HG03135 (cell line): ENCODE results near the gene COL15A1.
A peak's percentile ranks its signal among the peaks of the same experiment; 100 is the strongest.

Source experiments
- ATAC-seq: cut with Tn5 transposase; IDR thresholded peaks from one replicate; pipeline ENCODE4 v1.9.1; 2021; ENCODE audit warnings: mild to moderate bottlenecking, moderate library complexity; ENCODE audit not compliant: unreplicated experiment

Gene COL15A1

DNA sequence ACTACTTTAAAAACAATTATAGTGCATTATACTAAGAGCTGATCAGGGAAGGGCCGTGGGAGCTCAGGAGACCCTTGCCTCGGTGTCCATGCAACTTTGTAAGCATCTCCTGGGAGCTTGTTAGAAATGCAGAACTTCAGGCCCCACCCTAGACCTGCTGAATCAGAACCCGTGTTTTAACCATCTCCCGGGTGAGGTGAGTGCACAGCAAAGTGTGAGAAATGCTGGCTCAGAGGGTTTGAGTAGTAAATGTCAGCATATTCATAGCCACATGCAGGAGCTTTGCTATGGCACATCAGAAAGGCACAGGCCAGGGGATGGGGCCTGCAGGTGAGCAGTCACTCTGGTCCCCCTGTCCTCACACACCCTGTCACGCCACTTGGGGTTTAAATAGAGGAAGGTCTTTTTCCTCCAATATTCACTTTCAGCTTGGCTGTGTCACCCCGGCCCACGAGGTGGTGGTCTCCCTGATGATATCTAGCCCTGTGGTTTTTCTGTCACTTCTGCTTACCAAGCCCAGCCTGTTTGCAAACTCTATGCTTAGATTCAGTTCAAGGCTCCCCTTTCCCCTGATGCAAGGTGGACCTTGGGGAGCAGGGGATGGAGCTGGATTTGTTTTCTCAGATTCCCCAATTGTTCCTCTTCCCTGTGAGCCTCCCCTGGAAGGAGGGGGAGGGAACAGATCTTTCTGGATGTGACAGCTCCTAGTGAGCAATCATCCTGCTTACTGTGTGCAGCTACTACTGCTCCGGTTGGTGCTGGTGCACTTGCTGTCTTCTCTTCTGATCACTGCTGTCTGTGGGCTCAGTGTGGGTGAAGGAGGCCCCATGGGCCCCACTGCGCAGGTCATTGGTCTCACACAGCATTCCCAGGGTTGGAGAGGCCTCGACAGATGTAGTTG is 109.4 kb downstream of the COL15A1 start:
- no peak for ATAC-seq

DNA sequence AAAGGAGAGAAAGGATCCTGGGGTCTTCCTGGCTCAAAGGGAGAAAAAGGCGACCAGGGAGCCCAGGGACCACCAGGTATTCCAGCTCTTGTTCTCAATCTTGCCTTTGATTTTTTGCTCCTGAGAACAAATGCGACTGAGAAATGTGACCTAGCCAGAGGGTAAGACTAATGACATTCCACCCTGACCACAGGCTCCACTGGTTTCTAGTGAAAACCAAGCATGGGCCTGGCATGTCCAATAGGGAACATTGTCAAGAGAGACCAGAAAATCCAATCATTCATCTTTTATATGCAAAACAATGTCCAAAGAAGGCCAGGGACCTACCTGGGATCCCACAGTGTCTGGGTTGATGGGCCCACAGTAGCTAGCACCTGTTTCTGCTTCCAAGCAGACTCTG is 110.9 kb downstream of the COL15A1 start:
- no peak for ATAC-seq

DNA sequence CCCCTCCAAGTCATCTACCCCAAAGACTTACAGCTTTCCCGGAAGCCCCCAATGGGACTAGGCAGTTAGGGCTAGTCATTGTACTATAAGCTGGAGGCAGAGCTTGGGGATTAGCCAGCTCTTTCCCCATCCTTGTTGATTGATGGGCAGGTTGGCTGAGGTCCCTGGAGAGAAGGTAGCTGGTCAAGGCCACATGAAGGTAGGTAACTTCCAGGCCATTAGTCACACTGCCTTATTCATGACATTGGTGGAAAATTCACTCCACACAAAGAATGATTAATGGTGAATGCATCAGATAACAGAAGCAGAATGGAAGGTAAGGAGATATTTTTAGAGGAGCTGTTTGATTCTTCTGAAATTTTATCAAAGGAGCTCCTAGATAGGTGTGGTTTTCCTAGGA is 111.7 kb downstream of the COL15A1 start:
- ATAC-seq = no peak

DNA sequence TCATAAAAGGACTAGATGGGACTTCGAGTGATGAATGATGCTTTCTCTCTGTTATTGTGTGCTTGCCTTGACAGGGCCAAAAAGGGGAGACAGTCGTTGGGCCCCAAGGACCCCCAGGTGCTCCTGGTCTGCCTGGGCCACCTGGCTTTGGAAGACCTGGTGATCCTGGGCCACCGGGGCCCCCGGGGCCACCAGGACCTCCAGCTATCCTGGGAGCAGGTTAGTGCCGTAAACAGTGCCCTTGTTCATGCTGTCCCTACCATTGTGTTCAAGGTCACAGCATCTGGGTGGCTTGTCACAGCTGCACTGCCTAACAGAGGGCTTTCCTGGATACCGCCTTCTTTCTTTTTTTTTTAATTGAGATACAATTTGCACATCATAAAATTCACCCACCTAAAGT is 112.5 kb downstream of the COL15A1 start:
- no peak for ATAC-seq

DNA sequence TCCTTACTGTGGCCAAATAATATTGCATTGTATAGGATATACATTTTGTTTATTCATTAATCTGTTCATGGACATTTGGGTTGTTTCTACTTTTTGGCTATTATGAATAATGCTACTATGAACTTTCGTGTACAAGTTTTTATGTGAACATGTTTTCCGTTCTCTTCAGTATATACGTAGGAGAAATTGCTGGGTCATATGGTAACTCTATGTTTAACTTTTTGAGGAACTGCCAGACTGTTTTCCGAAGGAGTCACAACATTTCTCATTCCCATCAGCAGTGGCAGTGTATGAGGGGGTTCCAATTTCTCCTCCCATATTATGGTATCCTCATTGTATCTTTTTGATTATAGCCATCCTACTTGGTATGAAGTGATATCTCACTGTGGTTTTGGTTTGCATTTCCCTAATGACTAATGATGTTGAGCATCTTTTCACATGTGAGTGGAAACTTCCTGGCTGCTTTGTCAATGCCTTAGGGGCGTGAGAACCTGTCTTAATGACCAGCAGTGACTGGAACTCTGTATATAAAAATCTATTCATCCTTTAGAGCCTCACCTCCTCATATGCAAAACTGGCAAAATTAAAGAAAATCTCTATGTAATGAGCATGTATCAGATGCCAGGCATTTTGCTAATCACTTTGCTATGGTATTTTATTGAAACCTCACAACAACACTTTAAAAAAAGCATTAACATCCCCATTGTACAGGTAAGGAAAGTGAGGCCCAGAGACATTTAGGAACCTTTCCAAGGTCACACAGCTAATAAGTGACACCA is 113.4 kb downstream of the COL15A1 start:
- no peak for ATAC-seq

DNA sequence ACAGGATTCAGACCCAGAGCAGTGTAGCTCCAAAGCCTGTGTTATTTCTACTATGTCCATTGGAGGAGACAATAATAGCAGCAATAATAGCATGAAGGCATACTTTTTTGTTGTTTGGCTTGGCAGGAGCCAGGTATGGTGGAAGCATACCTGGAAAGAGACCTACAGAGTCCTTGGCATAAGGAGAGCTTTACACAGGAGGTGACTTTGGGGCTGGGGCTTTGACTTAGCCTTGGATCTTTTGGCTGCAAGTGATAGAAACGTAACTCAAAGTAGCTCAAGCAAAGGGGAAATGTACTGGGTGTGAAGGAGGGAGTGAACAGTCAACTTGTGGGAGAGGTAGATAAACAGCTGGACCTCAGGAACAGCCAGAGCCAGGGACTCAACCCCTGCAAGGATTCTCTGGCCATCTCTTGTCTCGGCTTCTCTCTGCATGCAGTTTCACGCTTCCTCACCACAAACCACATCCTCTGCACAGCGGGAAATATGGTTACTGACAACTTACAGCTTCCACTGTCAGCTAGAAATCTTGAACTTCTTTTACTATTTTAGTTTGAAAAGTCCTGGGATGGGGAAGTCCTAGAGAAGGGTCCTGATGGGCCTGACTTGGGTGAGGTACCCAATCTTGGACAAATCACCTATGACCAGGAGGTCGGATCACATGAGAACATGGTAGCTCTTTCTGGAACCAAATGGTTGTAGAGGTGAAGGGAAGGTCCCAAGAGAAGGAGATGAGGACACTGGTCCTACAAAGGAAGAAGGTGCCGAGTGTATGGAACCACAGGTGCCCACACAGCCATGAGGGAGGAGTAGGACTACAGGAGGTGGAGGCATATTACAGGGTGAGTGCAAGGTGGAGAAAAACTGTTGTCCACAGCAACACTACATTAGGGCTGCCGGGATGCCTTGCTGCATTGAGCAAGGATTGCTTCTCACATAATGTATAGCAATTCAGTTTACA is 114.2 kb downstream of the COL15A1 start:
- peak; percentile 72 for ATAC-seq

DNA sequence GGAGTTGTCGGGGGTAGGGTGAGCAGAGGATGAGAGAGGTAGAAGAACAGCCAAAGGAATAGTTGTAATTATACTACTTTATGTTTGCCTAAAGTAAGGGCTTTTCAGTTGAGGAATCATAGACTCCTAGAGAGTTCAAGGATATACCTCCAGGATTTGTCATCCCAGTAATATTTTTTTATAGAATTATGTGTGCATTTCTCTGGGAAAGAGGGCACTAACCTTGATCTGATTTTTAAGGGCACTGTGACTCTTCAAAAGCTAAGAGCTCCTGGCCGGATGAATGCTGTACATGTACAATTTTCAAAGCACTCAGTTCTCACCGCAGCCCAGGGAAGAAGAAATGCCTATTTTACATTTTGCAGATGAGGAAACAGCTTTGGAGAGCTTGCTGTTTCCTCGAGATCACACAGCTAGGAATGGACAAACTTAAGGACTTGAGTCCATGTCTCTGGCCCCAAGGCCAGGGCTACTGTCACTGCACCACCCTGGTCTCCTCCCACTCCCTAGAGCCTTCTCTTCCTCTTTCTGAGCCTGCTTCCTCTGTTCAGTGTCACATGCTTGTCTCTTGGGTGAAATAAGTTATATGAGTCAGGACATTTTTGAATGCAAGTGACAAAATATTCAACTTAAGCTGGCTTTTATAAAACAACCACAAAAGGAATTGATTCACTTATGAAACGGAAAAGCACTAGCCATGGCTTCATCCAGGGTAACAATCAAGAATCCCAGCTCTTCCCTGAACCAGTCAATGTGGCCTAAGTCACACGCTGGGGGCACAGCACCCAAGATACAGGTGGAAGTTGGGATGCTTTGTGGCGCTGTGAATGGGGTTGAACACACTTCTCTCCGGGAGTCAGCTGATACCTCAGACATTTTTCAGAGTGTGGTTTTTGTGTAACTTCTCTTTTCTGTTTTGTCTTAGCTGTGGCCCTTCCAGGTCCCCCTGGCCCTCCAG is 115.5 kb downstream of the COL15A1 start:
- peak; percentile 72 for ATAC-seq

DNA sequence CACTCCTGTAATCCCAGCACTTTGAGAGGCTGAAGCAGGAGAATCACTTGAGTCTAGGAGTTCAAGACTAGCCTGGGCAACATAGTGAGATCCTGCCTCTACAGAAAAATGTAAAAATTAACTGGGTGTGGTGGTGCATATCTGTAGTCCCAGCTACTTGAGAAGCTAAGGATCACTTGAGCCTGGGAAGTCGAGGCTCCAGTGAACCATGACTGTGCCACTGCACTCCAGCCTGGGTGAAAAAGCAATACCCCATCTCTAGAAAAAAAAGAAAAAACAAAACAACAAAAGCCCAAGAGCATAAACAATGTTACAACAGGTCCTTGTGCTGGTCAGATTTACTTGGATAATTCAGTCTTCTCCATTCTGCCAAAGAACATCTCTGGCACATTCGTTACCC is 116.9 kb downstream of the COL15A1 start:
- ATAC-seq = no peak

DNA sequence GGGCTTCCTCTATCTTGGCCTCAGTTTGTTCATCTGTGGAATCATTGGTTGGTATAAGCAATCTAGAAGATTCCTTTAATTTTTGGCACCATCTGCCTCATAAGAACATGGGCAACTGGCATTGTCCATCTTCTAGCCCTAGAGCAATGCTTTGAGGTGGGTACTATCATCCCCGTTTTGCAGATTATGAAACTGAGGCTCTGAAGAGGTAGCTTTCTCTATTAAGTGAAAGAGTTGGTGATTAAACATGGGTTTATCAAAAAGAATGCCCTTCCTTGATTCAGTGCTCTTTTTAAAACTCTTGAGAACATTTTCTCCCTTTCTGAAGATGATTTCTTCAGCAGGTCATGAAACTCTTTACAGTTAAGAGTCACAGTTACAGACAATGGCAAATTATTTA is 118.8 kb downstream of the COL15A1 start:
- no peak for ATAC-seq

DNA sequence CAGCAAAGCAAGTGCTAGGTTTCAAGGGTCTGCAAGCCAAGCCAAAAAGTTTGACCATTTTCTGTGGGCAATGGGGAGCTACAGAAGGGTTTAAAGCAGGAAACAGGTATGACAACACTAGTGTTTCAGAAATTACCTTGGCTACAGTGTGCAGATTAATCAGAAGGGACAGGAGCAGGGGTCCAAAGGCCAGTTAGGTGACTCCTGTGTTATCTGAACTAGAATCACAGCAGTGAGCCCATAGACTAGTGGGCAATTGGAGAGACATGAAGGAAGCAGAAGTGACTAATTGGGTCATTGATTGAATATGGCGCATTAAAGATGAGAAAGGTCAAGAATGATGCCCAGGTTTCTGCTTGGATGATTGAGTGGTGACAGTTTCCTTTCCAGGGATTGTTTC is 119.8 kb downstream of the COL15A1 start:
- no peak for ATAC-seq

DNA sequence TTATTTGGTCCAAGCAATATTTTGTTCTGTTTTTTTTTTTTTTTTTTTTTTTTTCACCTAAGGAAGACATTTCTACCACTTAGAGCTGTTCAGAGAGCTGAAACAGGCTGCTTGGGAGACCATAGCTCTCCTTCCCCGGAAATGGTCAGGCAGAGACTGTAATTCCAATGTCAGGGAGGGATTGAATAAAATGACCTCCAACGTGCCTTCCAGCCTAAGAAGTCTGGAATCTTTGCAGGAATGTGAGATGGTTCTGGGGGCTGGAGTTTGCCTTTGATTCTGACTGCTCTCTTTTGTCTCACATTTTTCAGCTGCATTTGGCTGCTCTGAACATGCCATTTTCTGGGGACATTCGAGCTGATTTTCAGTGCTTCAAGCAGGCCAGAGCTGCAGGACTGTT is 122.9 kb downstream of the COL15A1 start:
- no peak for ATAC-seq

DNA sequence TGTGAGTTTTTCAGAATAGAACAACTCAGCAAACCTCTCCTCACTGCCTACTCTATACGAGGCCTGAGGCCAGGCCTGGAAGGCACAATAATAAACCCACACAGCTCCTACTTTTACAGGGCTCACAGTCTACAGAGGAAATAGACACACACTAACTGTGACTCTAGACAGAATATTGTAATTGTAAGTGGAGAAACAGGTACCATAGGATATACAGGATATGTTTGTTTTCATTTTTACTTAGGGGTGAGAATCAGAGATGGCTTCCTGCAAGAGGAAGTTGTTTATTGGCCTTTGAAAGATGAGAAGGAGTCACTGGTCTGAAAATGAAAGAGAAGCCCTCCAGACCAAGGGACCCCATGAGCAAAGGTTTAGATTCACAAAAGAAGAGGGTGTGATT is 125.4 kb downstream of the COL15A1 start:
- no peak for ATAC-seq

DNA sequence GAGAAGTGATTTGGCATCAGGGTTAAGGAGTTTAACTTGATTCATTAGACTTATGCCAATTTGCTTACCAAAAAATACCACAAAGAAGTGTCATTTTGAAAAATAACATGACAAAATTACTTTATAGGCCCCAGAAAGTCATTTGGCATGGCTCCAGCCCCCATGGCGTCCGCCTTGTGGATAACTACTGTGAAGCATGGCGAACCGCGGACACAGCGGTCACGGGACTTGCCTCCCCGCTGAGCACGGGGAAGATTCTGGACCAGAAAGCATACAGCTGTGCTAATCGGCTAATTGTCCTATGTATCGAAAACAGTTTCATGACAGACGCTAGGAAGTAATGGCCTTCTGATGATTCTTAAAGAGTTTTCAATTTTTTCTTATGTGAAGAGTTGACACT is 125.8 kb downstream of the COL15A1 start:
- ATAC-seq = no peak

DNA sequence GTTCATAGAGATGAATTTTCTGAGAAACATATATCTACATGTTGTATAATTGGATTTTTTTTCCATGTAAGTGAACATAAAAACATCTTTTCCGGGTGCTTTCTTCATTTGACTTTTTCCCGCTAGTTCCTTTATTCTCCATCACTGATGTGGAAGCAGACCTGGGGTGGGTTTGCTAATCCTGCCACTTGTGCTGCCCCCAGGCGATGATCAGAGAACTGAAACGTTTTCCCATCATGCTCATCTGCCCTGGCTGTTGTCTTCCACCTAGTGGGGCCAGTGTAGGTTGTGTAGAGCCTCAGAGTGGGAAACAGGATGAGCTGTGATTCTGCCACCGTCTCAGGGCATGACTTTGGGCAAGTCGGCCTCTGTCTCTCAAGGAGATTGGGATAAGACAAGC is 127.0 kb downstream of the COL15A1 start:
- no peak for ATAC-seq

DNA sequence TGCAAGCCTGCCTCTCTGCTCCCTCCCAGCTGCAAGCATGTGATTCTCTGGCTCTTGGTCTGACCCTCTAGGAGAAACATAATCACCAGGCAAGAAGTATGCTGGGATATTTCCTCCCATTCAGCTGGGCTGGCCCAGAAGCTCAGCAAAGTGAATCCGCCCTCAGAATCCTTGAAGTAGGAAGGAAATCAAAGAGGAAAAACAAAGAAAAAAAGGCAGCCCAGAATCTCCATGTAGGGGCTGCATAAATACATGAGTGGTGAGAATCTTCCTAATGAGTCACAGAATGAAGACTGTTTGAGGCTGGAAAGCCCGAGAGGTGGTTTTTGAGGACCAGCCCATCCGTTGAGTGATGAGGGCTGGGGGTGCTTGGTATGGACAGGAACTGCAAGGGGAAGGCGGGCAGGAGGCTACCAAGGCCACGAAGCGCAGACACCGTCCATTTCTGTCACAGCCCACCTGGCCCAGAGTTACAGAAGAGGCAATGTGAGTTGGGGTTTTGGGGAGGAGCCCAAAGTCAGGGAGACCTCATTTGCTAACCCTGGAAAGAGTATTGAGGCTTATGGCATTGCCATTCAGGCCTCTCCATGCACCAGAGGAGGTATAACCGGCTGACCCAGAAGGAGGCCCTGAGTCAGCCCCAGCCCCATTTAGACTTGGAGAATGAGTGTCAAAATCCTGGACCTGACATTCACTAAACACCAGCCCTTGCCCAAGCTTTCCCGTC is 127.8 kb downstream of the COL15A1 start:
- ATAC-seq = no peak

DNA sequence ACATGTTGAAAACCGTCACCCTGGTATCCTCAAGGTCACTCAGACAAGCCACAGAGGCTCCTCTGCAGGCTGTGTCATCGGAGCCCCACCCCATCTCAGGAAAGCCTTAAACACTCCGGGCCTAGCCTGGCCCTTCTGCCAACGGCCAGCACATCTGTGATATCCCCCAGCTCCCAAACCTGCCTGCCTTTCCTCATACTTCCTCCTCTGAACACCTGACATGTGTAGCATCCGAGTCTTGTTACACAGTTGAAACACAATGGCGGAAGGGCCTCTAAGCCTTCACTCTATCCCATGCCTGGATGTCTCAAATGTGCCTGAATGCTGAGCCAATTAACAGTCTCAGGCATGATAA is 128.3 kb downstream of the COL15A1 start:
- no peak for ATAC-seq

DNA sequence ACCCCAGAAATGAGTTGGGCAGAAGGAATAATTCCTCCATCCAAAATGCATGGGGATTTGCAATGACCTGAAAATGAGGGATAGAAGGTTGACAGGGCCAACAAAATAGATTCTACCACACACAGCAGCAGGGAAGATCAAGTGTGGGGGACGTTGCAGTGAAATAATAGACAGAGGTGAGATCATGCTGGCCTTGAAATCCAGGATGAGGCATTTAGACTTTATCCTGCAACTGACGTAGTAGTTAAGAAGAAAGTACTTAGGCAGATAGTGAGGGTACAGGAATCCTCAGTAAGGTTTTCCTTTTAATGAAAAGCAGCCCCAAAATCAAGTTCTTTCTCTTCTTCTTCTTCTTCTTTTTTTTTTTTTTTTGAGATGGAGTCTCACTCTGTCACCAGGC is 129.6 kb downstream of the COL15A1 start:
- ATAC-seq = no peak

DNA sequence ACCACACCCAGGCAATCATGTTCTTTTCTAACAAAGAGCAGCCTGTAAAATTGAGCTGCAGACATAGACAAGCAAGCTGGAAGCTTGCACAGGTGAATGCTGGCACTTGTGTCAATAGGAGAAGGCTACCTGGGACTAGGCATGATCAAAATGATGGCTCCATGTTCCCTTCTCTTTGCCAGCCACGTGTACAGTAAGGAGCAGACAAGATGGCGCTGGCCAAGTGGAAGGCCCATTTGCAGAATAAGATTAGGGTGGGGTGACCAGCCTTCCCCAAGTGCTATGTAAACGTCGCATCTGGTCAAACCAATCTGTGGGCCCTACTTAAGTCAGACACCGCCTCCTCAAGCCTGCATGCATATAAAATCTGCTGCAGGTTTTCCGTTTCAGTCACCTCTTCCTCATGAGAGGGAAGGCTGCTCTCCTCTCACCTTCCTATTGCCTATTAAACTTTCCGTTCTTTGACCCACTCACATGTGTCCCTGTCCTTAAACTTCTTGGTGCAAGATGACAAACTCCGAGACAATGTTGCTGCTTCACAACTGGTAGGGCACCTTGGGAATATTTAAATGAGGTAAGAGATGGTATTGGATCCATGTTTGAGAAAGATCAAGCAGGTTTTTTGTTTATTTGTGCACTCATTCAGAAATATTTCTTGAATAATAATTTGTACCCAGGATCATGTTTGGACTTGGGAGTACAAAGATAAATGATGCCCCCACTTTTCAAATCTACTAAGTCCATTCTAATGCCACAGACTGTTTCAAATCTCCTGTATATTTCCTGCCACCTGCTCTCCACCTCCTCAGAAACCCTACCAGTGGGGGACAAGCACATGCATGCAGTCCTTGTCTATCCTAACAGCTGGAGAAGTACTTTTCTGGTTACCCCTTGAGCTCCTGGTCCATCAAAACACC is 130.5 kb downstream of the COL15A1 start:
- no peak for ATAC-seq
